Activated gamma-delta T cell (primary cell): ENCODE data around the gene SP2.

Experiments
- DNase-seq: peaks from one replicate; lab custom pipeline; 2025; lab: John Stamatoyannopoulos, UW

SP2 gene

GRCh38 chr17:47870056-47870455 lies 26.0 kb upstream of the SP2 start:
- DNase-seq = no peak

- DNase-seq = no peak
Measured at GRCh38 chr17:47871048-47871447, 25.0 kb upstream of the SP2 start.

GRCh38 chr17:47872019-47872650 lies 23.9 kb upstream of the SP2 start:
- DNase-seq = no peak

GRCh38 chr17:47872651-47873161 lies 23.3 kb upstream of the SP2 start:
- DNase-seq = no peak

- no peak for DNase-seq
Measured at GRCh38 chr17:47873200-47874090, 22.6 kb upstream of the SP2 start.

- no peak for DNase-seq
Measured at GRCh38 chr17:47875011-47875985, 20.7 kb upstream of the SP2 start.

GRCh38 chr17:47877368-47878034 lies 18.5 kb upstream of the SP2 start:
- DNase-seq = no peak

GRCh38 chr17:47878203-47879027 lies 17.6 kb upstream of the SP2 start:
- DNase-seq = no peak

- DNase-seq = no peak
Measured at GRCh38 chr17:47879028-47879585, 16.9 kb upstream of the SP2 start.

GRCh38 chr17:47879776-47880454 lies 16.1 kb upstream of the SP2 start:
- no peak for DNase-seq

- DNase-seq = no peak
Measured at GRCh38 chr17:47882247-47882646, 13.8 kb upstream of the SP2 start.

GRCh38 chr17:47882695-47883588 lies 13.1 kb upstream of the SP2 start:
- no peak for DNase-seq

- DNase-seq = no peak
Measured at GRCh38 chr17:47883589-47884426, 12.2 kb upstream of the SP2 start.

GRCh38 chr17:47884427-47884740 lies 11.7 kb upstream of the SP2 start:
- DNase-seq = no peak

GRCh38 chr17:47884905-47885730 lies 10.9 kb upstream of the SP2 start:
- DNase-seq = no peak

GRCh38 chr17:47888293-47888692 lies 7.7 kb upstream of the SP2 start:
- DNase-seq = no peak
